GM13976 (cell line): Measurements from ENCODE around the gene UGDH.

Experiments
- DNase-seq: peaks from one replicate; pipeline ENCODE4 v3.0.0; 2012; ENCODE audit warnings: low spot score
- CTCF ChIP-seq: IDR thresholded peaks from 2 replicates; pipeline ENCODE4 v1.5.1; 2012; ENCODE audit warnings: borderline replicate concordance, mild to moderate bottlenecking; ENCODE audit not compliant: insufficient read depth; ENCODE audit errors: extremely low read depth, missing control alignments, control extremely low read depth
- in situ Hi-C: fragments of 300-500 bp; cut with MboI; formaldehyde crosslinking; loops from one replicate; pipeline ENCODE4 v1.12.0; 2022; ENCODE audit warnings: low sequenced_read_pairs, mixed read lengths, inconsistent platforms; ENCODE audit not compliant: unreplicated experiment

The UGDH gene

DNA sequence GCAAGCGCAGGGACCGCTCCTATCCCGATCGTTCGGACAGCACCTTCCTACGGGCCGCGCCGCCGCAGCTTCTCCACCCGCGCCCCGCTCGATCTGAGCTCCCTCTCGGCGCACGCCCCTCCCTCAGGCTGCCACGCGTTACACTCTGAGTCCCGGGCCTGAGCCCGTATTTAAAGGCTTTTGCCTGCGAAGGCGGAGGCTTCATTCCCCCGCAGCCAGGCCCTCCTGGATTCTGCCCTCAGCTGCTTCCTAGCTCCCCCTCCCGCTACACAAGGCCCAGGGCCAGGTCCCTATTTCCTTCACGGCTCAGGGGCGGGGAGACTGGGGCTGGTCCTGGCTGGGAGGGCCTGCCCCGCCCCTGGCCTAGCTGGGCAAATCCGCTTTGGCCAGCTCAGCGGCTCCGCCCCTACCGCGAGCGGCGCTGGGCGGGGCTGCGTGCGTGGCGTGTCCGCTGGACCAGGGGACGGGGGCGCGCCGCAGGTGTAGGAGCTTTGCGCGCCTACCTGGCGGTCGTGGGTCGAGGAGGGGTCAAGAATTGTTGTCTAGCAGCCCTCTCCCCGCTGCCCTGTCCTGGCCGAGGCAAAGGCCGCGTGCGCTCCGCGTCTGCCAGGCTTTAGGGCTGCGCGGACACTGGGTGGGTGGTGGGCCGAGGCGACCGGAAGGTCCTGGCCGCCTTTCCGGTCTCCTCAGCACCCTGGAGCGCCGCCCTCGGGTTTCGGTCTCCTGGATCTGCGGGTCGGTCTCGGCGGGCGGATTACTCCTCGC lies at the start of gene UGDH:
TSS of gene UGDH (minus strand) at position 144 of the 765 bp plus-strand sequence. CDS start 5,927 bp downstream, outside the sequence.
- DNase-seq, result peak; percentile 99
- TF ChIP-seq CTCF, result no peak
- in situ Hi-C loops, result no loop called here

GRCh38 chr4:39574946-39575345 lies 47.7 kb upstream of the UGDH start:
- DNase-seq, result no peak
- TF ChIP-seq CTCF, result no peak
- in situ Hi-C loops, result no loop called here

DNA sequence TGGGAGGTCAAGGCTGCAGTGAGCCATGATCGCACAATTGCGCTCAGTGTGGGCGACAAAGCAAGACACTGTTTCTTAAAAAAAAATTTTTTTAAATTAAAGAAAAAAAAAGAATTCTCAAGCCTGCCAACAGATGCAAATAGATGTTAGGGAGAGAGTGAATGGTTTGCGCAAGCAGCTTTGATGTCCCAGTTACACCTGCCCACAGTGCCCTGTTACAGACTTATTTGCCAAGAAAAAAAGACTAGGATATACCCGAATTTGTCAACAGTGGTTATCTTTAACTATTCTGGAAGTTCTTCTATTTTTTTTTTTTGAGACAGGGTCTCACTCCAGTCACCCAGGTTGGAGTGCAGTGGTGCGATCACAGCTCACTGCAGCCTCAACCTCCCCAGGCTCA lies 44.3 kb upstream of the UGDH start:
- in situ Hi-C loops, result no loop called here

GRCh38 chr4:39571054-39571453 lies 43.8 kb upstream of the UGDH start:
- DNase-seq, result no peak
- TF ChIP-seq CTCF, result no peak
- in situ Hi-C loops, result no loop called here

More for the DNA sequence above, 44.3 kb upstream of the UGDH start:
- TF ChIP-seq CTCF, result no peak
- no peak for DNase-seq

GRCh38 chr4:39569209-39569608 lies 42.0 kb upstream of the UGDH start:
- no peak for TF ChIP-seq CTCF
- in situ Hi-C loops, result no loop called here

GRCh38 chr4:39568805-39569204 lies 41.6 kb upstream of the UGDH start:
- peak; percentile 55 for DNase-seq
- no peak for TF ChIP-seq CTCF
- in situ Hi-C loops, result no loop called here

More at GRCh38 chr4:39569209-39569608, 42.0 kb upstream of the UGDH start:
- DNase-seq, result peak; percentile 20
